Measurements from ENCODE around the gene DYNLRB2. TPM values are rescaled to one million over a fixed set of nuclear protein-coding genes. Genes with fewer than 3 reads are reported as not detected.

DYNLRB2 gene
- total and polyA plus RNA-seq, 7 donors = 0.22 to 0.27 TPM; not detected in 5

DNA sequence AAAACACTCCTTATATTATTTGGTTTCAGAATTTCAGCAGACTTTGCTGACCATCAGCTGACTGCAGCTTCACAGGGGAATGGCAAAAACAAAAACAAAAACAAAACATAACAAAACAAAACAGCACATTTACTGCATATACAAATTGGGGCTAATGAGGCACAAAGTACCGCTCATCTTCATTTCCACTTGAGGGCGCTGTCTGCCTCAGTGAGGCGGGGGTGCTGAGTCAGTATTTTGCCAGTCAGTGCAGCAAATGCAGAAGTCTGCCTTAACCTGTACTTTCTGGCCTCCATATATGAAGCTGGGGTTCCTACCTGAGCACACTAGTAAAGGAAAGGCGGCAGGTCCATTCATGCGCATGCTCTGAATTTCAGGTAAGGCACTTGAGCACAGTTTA is 13.5 kb upstream of the DYNLRB2 start:
- no peak overlapping the region for H3K27ac ChIP-seq
- H3K36me3 ChIP-seq (ENCODE audit: insufficient read depth in 1 of 2, low read depth in 1 of 2) = no peaks in the 10 kb centered on the region
- intact Hi-C loops (cut with DNase I) = no loop called here
- no peak overlapping the region for H3K4me3 ChIP-seq
- WGBS, 3 donors = 52 to 57% (median 54%) methylated on average over 5 of the region's 5 CpGs
- peaks cover 0 to 4% (median 0%) of the 10 kb centered on the region in 3 donors for H3K27me3 ChIP-seq (ENCODE audit: insufficient read depth in 3 of 3, low read length in 2 of 3)
- ATAC-seq (no peak), DNase-seq (no peak)
- no peaks in the 10 kb centered on the region for H3K9me3 ChIP-seq
- no peaks in the 10 kb centered on the region for H3K4me1 ChIP-seq
- TF ChIP-seq, protein P1, sequence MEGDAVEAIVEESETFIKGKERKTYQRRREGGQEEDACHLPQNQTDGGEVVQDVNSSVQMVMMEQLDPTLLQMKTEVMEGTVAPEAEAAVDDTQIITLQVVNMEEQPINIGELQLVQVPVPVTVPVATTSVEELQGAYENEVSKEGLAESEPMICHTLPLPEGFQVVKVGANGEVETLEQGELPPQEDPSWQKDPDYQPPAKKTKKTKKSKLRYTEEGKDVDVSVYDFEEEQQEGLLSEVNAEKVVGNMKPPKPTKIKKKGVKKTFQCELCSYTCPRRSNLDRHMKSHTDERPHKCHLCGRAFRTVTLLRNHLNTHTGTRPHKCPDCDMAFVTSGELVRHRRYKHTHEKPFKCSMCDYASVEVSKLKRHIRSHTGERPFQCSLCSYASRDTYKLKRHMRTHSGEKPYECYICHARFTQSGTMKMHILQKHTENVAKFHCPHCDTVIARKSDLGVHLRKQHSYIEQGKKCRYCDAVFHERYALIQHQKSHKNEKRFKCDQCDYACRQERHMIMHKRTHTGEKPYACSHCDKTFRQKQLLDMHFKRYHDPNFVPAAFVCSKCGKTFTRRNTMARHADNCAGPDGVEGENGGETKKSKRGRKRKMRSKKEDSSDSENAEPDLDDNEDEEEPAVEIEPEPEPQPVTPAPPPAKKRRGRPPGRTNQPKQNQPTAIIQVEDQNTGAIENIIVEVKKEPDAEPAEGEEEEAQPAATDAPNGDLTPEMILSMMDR (IDR thresholded peaks at IDR 0.05) = no peak

DNA sequence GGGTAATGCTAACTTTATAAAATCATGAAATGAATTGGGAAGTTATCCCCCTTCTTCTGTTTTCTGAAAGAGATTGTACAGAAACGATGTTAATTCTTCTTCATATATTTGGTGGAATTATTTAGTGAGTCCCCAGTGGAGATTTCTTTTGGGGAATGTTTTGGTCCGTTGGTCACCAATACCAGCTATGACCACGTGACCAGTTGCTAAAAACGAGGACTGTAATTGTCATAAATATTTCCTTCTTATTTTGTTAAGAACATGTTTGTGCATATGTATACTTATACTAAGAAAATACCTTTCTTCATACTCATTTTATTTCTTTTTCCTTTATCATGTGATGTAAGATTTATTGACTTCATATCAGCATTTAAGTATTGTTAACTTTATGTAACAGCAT is 10.3 kb upstream of the DYNLRB2 start:
- H3K9me3 ChIP-seq = no peaks in the 10 kb centered on the region

DNA sequence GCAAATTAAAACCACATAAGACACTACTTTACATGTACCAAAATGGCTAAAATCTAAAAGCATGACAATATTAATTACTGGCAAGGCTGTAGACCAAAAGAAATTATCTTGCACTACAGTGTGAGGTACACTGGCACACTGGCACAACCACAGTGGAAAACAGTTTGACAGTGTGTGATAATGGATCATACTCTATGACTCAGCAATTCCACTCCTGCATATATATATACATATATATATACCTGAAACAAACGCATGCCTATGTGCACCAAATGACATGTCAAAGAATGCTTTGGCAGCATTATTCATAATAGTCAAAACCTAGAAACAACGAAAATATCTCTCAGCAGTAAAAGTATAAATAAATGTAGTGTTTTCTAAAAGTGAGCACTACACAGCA is 4.6 kb upstream of the DYNLRB2 start:
- H3K27ac ChIP-seq = no peak overlapping the region
- intact Hi-C loops (cut with DNase I) = no loop called here
- 67 to 70% (median 69%) methylated on average over 2 of the region's 2 CpGs for WGBS, 3 donors
- no peaks in the 10 kb centered on the region for H3K4me1 ChIP-seq
- no peaks in the 10 kb centered on the region for H3K9me3 ChIP-seq
- DNase-seq = no peak
- no peak for ATAC-seq
- no peaks in the 10 kb centered on the region for H3K36me3 ChIP-seq (ENCODE audit: insufficient read depth in 1 of 2, low read depth in 1 of 2)
- peaks cover 0 to 35% (median 5%) of the 10 kb centered on the region in 3 donors for H3K27me3 ChIP-seq (ENCODE audit: insufficient read depth in 3 of 3, low read length in 2 of 3)
- TF ChIP-seq, protein P1 (IDR thresholded peaks at IDR 0.05) = no peak
- H3K4me3 ChIP-seq = no peak overlapping the region

More for the DNA sequence above, 10.3 kb upstream of the DYNLRB2 start:
- TF ChIP-seq, protein P1 (IDR thresholded peaks at IDR 0.05) = no peak
- Histone ChIP-seq H3K4me1 (no peaks in the 10 kb centered on the region), H3K36me3 (ENCODE audit: insufficient read depth in 1 of 2, low read depth in 1 of 2) (no peaks in the 10 kb centered on the region), H3K27me3 (ENCODE audit: insufficient read depth in 3 of 3, low read length in 2 of 3) (peaks cover 0 to 10% (median 0%) of the 10 kb centered on the region in 3 donors), H3K27ac (no peak overlapping the region), H3K4me3 (no peak overlapping the region)
- intact Hi-C loops (cut with DNase I) = no loop called here
- no peak for DNase-seq
- ATAC-seq = no peak
- whole genome bisulfite sequencing, 3 donors = 70 to 78% (median 74%) methylated on average over 4 of the region's 4 CpGs

DNA sequence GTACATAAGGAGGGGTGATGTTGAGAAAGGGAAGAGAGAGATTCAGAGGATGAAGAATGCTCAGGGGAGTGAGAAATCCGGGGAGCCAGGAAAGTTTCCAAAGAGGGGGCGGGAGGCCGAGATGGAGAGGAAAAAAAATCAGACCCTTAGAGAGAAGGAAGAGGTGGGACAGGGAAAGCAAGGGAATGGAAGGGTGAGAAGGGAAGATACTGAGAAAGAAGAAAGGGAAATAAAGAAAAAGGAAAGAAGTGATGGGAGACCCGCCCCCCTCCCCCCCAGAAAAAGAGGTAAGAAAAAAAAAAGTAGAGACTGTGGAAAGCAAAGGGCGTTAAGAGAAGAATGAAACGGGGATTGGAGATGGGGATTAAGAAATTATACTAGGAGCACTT is 507 bp downstream of the DYNLRB2 start:
- no peaks in the 10 kb centered on the region for H3K4me1 ChIP-seq
- intact Hi-C loops (cut with DNase I) = loop anchor here in 1 of 2 donors (10.0 kb wide), 1 partner anchor 284 kb away; no protein-coding TSS in a partner anchor
- H3K36me3 ChIP-seq (ENCODE audit: insufficient read depth in 1 of 2, low read depth in 1 of 2) = no peaks in the 10 kb centered on the region
- WGBS, 3 donors = 8 to 15% (median 12%) methylated on average over 6 of the region's 6 CpGs
- no peak for ATAC-seq
- peak overlapping the region; percentile 83 for H3K4me3 ChIP-seq
- no peak for DNase-seq
- H3K9me3 ChIP-seq = no peaks in the 10 kb centered on the region
- H3K27ac ChIP-seq = no peak overlapping the region
- TF ChIP-seq, protein P1 (IDR thresholded peaks at IDR 0.05) = no peak
- H3K27me3 ChIP-seq (ENCODE audit: insufficient read depth in 3 of 3, low read length in 2 of 3) = peaks cover 0 to 18% (median 0%) of the 10 kb centered on the region in 3 donors

DNA sequence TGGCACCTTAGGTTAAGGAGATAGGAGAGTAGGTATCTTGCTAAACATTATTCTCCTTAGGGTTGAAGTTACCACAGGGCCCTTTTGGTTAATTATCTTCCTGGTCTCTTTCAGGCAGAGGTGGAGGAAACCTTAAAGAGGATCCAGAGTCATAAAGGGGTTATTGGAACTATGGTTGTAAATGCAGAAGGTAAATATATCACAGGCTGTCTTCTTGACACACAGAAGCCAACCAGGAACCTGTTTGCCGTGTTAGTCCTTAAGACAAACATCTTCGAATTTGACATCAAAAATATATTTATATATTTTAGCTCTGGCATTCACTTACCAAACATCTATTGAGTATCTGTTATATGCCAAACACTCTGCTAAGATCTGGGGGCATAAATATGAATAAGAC is 2.4 kb downstream of the DYNLRB2 start:
- peaks cover 0 to 7% (median 3%) of the 10 kb centered on the region in 3 donors for H3K27me3 ChIP-seq (ENCODE audit: insufficient read depth in 3 of 3, low read length in 2 of 3)
- no peaks in the 10 kb centered on the region for H3K9me3 ChIP-seq
- H3K36me3 ChIP-seq (ENCODE audit: insufficient read depth in 1 of 2, low read depth in 1 of 2) = no peaks in the 10 kb centered on the region
- TF ChIP-seq, protein P1 (IDR thresholded peaks at IDR 0.05) = no peak
- H3K27ac ChIP-seq = no peak overlapping the region
- intact Hi-C loops (cut with DNase I) = loop anchor here in 1 of 2 donors (10.0 kb wide), 1 partner anchor 282 kb away; no protein-coding TSS in a partner anchor
- no peaks in the 10 kb centered on the region for H3K4me1 ChIP-seq
- ATAC-seq (no peak), DNase-seq (no peak)
- 79 to 87% (median 83%) methylated on average over 2 of the region's 2 CpGs for WGBS, 3 donors
- H3K4me3 ChIP-seq = no peak overlapping the region
